ENCODE measurements around the gene AMIGO3.
"Not testable (repeated sequence)": the region's sequence is repeated elsewhere in the genome, so short reads cannot be mapped to it uniquely, and the experiment has no call there.

The AMIGO3 gene

GRCh38 chr3:49719214-49719884 is at the start of gene AMIGO3:
Gene AMIGO3 (minus strand): TSS chr3:49719684. CDS start chr3:49719465, 219 bp downstream.
- DNase-seq (ENCODE audit: low read depth in 1 of 2, low spot score in 1 of 2), result peak; percentile 72 to 82

- DNase-seq (ENCODE audit: low read depth in 1 of 2, low spot score in 1 of 2), result no peak
Observed at GRCh38 chr3:49763981-49764380, 44.5 kb upstream of the AMIGO3 start.

GRCh38 chr3:49761661-49762060 is 42.2 kb upstream of the AMIGO3 start:
- no peak for DNase-seq (ENCODE audit: low read depth in 1 of 2, low spot score in 1 of 2)

GRCh38 chr3:49759226-49759625 is 39.7 kb upstream of the AMIGO3 start:
- no peak for DNase-seq (ENCODE audit: low read depth in 1 of 2, low spot score in 1 of 2)

GRCh38 chr3:49757197-49757596 is 37.7 kb upstream of the AMIGO3 start:
- no peak for DNase-seq (ENCODE audit: low read depth in 1 of 2, low spot score in 1 of 2)

- DNase-seq (ENCODE audit: low read depth in 1 of 2, low spot score in 1 of 2), result no peak
Observed at GRCh38 chr3:49756036-49756435, 36.6 kb upstream of the AMIGO3 start.

GRCh38 chr3:49754536-49754935 is 35.1 kb upstream of the AMIGO3 start:
- DNase-seq (ENCODE audit: low read depth in 1 of 2, low spot score in 1 of 2), result no peak

- DNase-seq (ENCODE audit: low read depth in 1 of 2, low spot score in 1 of 2), result no peak
Observed at GRCh38 chr3:49751501-49751900, 32.0 kb upstream of the AMIGO3 start.

GRCh38 chr3:49750056-49750455 is 30.6 kb upstream of the AMIGO3 start:
- no peak for DNase-seq (ENCODE audit: low read depth in 1 of 2, low spot score in 1 of 2)

GRCh38 chr3:49748874-49749273 is 29.4 kb upstream of the AMIGO3 start:
- not testable (repeated sequence) for DNase-seq (ENCODE audit: low read depth in 1 of 2, low spot score in 1 of 2)

GRCh38 chr3:49747792-49748480 is 28.5 kb upstream of the AMIGO3 start:
- DNase-seq (ENCODE audit: low read depth in 1 of 2, low spot score in 1 of 2), result no peak

GRCh38 chr3:49745986-49746385 is 26.5 kb upstream of the AMIGO3 start:
- no peak for DNase-seq (ENCODE audit: low read depth in 1 of 2, low spot score in 1 of 2)

GRCh38 chr3:49740427-49740826 is 20.9 kb upstream of the AMIGO3 start:
- DNase-seq (ENCODE audit: low read depth in 1 of 2, low spot score in 1 of 2), result no peak

- no peak for DNase-seq (ENCODE audit: low read depth in 1 of 2, low spot score in 1 of 2)
Observed at GRCh38 chr3:49738067-49738713, 18.7 kb upstream of the AMIGO3 start.

- no peak for DNase-seq (ENCODE audit: low read depth in 1 of 2, low spot score in 1 of 2)
Observed at GRCh38 chr3:49734752-49735151, 15.3 kb upstream of the AMIGO3 start.

GRCh38 chr3:49733551-49733950 is 14.1 kb upstream of the AMIGO3 start:
- DNase-seq (ENCODE audit: low read depth in 1 of 2, low spot score in 1 of 2), result no peak

GRCh38 chr3:49732597-49732996 is 13.1 kb upstream of the AMIGO3 start:
- no peak for DNase-seq (ENCODE audit: low read depth in 1 of 2, low spot score in 1 of 2)

GRCh38 chr3:49729966-49730609 is 10.6 kb upstream of the AMIGO3 start:
- no peak for DNase-seq (ENCODE audit: low read depth in 1 of 2, low spot score in 1 of 2)

GRCh38 chr3:49727924-49728361 is 8.5 kb upstream of the AMIGO3 start:
- DNase-seq (ENCODE audit: low read depth in 1 of 2, low spot score in 1 of 2), result no peak

- no peak for DNase-seq (ENCODE audit: low read depth in 1 of 2, low spot score in 1 of 2)
Observed at GRCh38 chr3:49727154-49727923, 7.9 kb upstream of the AMIGO3 start.
